ENCODE measurements around the gene PIAS4.

Gene PIAS4

GRCh38 chr19:4023600-4024398 lies 16.3 kb downstream of the PIAS4 start:
- DNase-seq: no peak

- DNase-seq: no peak
These were observed 17.8 kb downstream of the PIAS4 start for GRCh38 chr19:4025317-4025716.

- no peak for DNase-seq
These were observed 19.6 kb downstream of the PIAS4 start for GRCh38 chr19:4027146-4027545.

GRCh38 chr19:4028334-4029246 lies 21.1 kb downstream of the PIAS4 start:
- no peak for DNase-seq

- no peak for DNase-seq
These were observed 21.7 kb downstream of the PIAS4 start for GRCh38 chr19:4029247-4029614.

GRCh38 chr19:4030552-4030951 lies 23.0 kb downstream of the PIAS4 start:
- no peak for DNase-seq

GRCh38 chr19:4030981-4031380 lies 23.4 kb downstream of the PIAS4 start:
- DNase-seq: no peak

GRCh38 chr19:4031420-4031819 lies 23.9 kb downstream of the PIAS4 start:
- DNase-seq: no peak

GRCh38 chr19:4032436-4032835 lies 24.9 kb downstream of the PIAS4 start:
- DNase-seq: no peak

- no peak for DNase-seq
These were observed 25.8 kb downstream of the PIAS4 start for GRCh38 chr19:4033028-4033956.

- DNase-seq: no peak
These were observed 26.8 kb downstream of the PIAS4 start for GRCh38 chr19:4034048-4035017.

- DNase-seq: no peak
These were observed 27.6 kb downstream of the PIAS4 start for GRCh38 chr19:4035018-4035566.

GRCh38 chr19:4035582-4035981 lies 28.0 kb downstream of the PIAS4 start:
- no peak for DNase-seq

- DNase-seq: no peak
These were observed 29.2 kb downstream of the PIAS4 start for GRCh38 chr19:4036576-4037300.

GRCh38 chr19:4037301-4037949 lies 29.9 kb downstream of the PIAS4 start:
- no peak for DNase-seq

GRCh38 chr19:4038057-4038456 lies 30.5 kb downstream of the PIAS4 start:
- no peak for DNase-seq

GRCh38 chr19:4038661-4039423 lies 31.3 kb downstream of the PIAS4 start:
- no peak for DNase-seq

- no peak for DNase-seq
These were observed 34.7 kb downstream of the PIAS4 start for GRCh38 chr19:4042064-4042730.

GRCh38 chr19:4042731-4043082 lies 35.2 kb downstream of the PIAS4 start:
- DNase-seq: no peak

Data from inflammatory macrophage (primary cell).